HG03066 (cell line): ENCODE data around the gene DTYMK.

Source experiments
- ATAC-seq: cut with Tn5 transposase; IDR thresholded peaks from one replicate; pipeline ENCODE4 v1.9.1; 2021; ENCODE audit warnings: low read depth; ENCODE audit not compliant: unreplicated experiment

Gene DTYMK

GRCh38 chr2:241652722-241653121 is 33.9 kb downstream of the DTYMK start:
- no peak for ATAC-seq

DNA sequence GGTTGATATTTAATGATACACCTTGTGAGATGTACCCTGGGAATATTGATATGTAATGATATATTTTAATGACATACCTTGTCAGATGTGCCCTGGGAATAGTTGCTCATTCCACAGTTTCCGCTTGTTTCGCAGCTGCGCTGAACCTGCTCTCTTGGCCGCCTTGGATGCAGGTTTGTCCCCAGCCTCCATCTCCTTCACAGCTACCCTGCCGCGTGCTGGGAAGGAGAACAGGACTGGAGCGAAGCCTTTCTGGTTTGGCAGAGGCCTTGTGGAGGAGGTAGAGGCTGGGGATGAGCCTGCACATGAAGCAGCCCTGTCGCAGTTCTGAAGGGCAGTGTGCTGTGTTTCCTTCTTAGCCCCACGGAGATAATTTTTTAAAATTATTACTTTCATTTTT is 34.5 kb downstream of the DTYMK start:
- no peak for ATAC-seq

DNA sequence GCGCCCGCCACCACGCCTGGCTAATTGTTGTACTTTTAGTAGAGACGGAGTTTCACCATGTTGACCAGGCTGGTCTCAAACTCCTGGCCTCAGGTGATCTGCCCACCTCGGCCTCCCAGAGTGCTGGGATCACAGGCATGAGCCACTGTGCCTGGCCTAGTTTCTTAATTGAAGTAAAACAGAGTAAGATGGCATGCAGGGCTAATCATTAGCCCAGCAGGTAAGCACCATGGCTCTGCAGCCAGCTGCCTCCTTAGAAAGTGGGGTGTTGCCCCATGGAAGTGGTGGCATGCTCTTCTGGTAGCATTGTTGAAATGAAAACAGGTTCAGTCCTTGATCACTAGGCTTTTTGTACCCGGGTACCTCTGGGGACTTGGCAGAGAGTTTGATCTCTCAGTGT is 36.7 kb downstream of the DTYMK start:
- ATAC-seq = no peak

DNA sequence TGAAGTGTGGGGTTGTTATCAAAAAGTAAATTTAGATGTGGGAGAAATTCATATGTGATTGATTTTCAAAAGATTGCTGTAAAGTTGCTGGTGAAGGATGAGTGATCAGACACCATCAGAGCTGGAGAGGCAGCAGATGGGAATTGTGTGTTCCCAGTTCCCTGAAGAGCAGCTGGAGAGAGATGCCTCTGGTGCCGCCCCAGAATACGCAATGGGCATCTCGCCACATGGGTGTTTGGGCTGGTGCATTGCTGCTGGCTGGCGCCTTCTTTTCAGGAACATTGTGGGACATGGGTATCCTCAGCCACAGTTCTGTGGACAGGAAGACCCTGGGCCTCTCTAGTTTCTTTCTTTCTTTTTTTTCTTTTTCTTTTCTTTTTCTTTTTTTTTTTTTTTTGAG is 37.2 kb downstream of the DTYMK start:
- no peak for ATAC-seq

DNA sequence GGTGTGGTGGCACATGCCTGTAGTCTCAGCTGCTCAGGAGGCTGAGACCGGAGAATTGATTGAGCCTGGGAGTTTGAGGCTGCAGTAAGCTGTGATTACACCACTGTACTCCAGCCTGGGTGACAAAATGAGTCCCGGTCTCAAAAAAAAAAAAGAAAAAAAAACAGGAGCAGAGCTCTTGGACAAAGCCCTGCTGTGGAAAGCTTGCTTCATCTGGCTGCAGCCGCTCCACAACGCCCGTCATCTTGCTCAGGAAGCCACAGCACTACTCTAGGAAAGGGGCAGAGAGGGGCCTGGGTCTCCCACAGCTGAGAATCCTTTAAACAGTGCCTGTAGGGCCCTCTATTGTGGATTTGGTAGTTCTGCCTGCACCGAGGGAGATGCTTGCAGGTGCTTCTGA is 38.2 kb downstream of the DTYMK start:
- no peak for ATAC-seq

GRCh38 chr2:241645915-241646645 is 40.5 kb downstream of the DTYMK start:
- ATAC-seq = no peak

DNA sequence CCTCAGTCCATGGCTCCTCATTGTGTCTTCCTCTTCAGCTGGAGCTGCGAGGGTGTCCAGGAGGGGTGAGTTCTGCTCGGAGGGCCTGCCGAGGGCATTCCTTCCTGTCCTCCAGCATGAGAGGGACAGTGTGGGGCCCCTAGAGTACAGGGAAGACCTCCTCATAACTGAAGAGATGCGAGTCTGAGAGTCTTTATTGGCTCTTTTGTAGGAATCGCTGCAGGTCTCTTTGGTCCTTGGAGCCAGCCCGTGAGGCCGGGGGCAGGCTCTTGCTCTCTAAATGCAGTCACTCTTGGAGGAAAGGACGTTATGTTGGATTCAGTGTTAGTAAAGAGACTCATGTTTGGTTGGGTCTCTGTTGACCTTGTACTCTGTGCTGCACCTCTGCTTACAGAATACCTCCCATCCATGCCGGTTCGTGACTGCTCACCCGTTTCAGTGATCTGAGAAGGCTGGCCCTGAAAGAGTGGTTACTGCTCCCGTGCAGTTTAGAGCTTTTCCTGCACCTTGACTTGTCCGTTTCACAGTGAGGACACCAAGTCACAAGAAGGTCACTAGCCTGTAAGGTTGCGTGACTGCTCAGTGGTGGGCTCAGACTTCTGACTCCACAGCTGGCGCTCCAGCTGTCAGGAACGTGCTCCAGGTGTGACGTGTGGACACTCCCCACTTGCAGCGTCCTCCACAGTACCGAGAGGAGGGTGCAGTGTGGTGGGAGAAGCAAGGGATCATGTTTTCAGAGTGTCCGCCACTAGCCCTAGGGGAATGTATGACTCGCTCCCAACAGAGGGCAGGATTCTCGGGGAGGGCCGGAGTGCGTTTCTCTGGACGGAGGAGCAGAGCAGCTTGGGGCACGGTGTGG is 41.3 kb downstream of the DTYMK start:
- ATAC-seq = no peak

GRCh38 chr2:241641631-241642030 is 45.0 kb downstream of the DTYMK start:
- ATAC-seq = no peak

DNA sequence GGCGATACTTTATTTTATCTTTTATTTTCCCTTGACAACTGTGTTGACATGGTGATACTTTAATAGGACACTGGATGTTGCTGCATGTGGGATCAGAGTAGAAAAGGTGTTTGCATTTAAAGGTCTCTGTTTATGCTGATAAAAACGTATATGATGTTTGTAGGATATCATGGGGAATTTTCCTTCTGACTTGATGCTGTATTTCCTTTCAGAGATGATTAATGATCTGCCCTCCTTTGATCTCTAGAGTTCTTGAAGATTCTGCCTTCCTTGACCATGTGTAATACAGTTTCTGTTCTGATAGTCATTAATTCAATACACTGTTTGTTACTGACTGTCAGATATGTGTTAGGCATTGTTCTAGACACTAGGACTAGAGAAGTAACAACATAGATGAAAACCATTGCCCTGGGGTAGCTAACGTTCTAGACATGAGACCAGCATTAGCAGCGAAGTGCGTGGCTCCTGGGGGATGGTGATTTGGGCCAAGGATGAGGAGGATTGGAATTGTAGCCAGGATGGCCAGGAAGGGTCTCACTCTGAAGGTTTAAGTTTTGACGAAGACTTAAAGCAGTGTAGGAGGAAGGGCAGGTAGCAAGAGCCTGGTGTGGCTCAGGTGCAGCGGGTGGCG is 46.3 kb downstream of the DTYMK start:
- no peak for ATAC-seq

GRCh38 chr2:241639385-241639784 is 47.2 kb downstream of the DTYMK start:
- ATAC-seq = no peak

DNA sequence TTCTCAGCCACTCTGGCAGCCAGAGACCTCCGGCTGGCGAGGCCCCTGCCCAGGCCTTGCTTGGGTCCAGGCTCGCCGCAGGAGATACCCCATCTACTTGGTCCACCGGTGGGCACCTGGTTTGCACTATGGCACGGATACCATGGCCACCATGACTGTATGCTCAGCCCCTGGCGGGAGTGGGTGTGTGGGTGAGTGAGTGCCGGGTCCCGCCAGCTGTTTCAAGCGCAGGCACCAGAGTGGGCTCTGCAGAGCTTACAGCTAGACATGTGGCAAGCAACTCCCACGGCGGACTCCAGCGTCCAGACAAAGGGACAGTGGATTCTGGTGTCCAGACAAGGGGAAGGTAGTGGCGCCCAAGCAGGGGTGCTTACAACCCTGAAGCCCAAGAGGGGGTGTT is 47.7 kb downstream of the DTYMK start:
- no peak for ATAC-seq

DNA sequence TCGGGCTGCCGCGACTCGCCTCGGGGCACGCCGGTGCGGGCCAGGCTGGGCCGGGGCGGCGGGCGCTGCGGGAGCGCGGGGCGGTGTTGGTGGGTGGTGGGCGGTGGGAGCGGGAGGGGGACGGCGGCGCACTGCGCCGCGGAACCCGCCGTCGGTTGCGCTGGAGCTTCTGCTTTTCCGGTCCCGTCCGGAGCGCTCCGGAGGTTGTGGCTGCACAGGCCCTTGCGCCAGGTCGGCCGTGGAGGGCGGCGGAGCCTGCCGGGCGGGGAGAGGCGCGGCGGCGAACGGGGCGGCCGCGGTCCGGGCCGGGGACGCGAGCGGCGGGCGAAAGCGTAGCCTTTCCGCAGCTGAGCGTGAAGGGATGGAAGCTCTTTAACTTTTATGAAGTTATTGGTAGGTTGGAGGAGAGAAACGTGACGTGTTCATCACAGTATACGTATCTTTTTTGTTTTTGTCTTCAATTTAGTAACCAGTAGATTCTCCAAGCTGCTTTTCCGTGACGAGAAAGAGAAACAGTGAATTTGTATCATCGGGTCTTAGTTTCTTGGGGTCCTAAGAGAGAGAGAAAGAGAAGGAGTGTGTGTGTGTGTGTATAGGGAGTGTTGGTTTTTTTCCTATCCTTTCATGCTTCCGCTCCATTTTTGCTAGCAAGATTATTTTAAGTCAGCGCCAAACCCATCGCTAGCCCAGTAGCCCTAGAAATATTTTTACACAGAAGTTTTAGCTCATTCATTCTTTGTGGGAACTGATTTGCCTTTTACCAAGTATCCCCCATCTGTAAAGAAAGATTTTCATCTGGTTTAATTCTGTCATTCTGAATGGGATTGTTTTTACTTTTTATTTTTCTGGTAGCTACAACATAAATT is 48.6 kb downstream of the DTYMK start:
- peak; percentile 14 for ATAC-seq

GRCh38 chr2:241637018-241637794 is 49.4 kb downstream of the DTYMK start, which contains the start of the genes ATG4B and THAP4:
Gene ATG4B, plus strand, starts transcription at chr2:241637693. Its CDS starts 22 bp downstream, at chr2:241637715.
Gene THAP4, minus strand, starts transcription at chr2:241637158. Its CDS starts 141 bp downstream, at chr2:241637017.
- peak; percentile 54 for ATAC-seq

GRCh38 chr2:241636182-241637017 is 50.2 kb downstream of the DTYMK start:
- ATAC-seq = peak; percentile 32

DNA sequence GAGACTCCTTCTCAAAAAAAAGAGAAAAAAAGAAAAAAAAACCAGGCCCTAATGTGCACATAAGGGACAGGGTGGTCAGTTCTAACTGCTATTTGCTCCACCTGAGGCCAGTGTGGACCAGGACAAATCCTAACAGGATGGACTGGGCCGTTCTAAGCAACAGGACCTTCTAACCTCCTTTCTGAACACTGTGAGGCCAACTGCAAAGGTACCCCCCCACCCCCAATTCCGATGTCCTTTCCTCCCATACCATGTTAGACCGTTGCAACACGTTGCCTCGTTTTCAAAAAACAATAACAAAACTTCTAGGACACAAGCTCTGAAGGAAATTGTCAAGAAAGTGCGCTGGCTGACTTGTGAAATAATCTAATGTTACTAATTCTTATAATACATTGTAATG is 50.9 kb downstream of the DTYMK start:
- ATAC-seq = no peak

- no peak for ATAC-seq
These were observed 53.1 kb downstream of the DTYMK start for GRCh38 chr2:241633561-241633960.

- ATAC-seq = no peak
These were observed 53.9 kb downstream of the DTYMK start for GRCh38 chr2:241632478-241633325.
